PC-9 (cell line): ENCODE results near the gene MADD. TPM values are rescaled to one million over a fixed set of nuclear protein-coding genes. Genes with fewer than 3 reads are reported as not detected.
A peak's percentile ranks its signal among the peaks of the same experiment; 100 is the strongest.

Experiments
- BruUV-seq: library from RNA; stranded (reverse); fragments of 400-500 nt; replicated peaks from 2 replicates; lab custom pipeline; 2021; lab: Mats Ljungman, UMichigan
- CTCF ChIA-PET: fragments of 300-600 bp; sonication (Branson Sonifier 250); formaldehyde crosslinking; loops from one replicate; lab custom pipeline; 2022; ENCODE audit warnings: antibody characterized with exemption; lab: Charles Lee
- POLR2A ChIA-PET: fragments of 300-600 bp; sonication (Branson Sonifier 250); formaldehyde crosslinking; loops from one replicate; lab custom pipeline; 2022; ENCODE audit warnings: antibody characterized with exemption; ENCODE audit not compliant: unreplicated experiment; lab: Charles Lee
- DNase-seq, 2 experiments: peaks; one replicate each; pipeline versions ENCODE4 v3.0.0 to v3.0.0-alpha.2; 2015 to 2022; ENCODE audit warnings: mixed read lengths in 1 of 2
- H2AFZ ChIP-seq: fragments of 200-600 bp; sonication (generic); 2 replicates; pipeline ENCODE4 v1.8.1; 2017; ENCODE audit warnings: antibody characterized with exemption
- H3F3A ChIP-seq: fragments of 200-600 bp; sonication (generic); 2 replicates; pipeline ENCODE4 v1.8.1; 2017; ENCODE audit warnings: antibody characterized with exemption, mild to moderate bottlenecking, low read depth; ENCODE audit not compliant: insufficient read depth
- H3K27ac ChIP-seq: fragments of 200-600 bp; sonication (generic); 2 replicates; pipeline ENCODE4 v1.6.1; 2016; ENCODE audit warnings: mixed run types
- H3K27me3 ChIP-seq: fragments of 200-600 bp; sonication (generic); 2 replicates; pipeline ENCODE4 v1.6.1; 2016; ENCODE audit warnings: low read depth, mixed run types; ENCODE audit not compliant: insufficient read depth
- H3K36me3 ChIP-seq: fragments of 200-600 bp; sonication (generic); 2 replicates; pipeline ENCODE4 v1.6.1; 2016; ENCODE audit warnings: low read depth, mixed run types
- H3K4me1 ChIP-seq: fragments of 200-600 bp; sonication (generic); replicated peaks from 2 replicates; pipeline ENCODE4 v1.6.1; 2016; ENCODE audit warnings: mixed run types; ENCODE audit not compliant: insufficient read depth
- H3K4me2 ChIP-seq: fragments of 200-600 bp; sonication (generic); 2 replicates; pipeline ENCODE4 v1.6.1; 2017; ENCODE audit warnings: mixed run types
- H3K4me3 ChIP-seq: fragments of 200-600 bp; sonication (generic); 2 replicates; pipeline ENCODE4 v1.6.1; 2016; ENCODE audit warnings: mixed run types
- H3K79me2 ChIP-seq: fragments of 200-600 bp; sonication (generic); 2 replicates; pipeline ENCODE4 v1.6.1; 2017; ENCODE audit warnings: low read depth, mixed run types
- H3K9me2 ChIP-seq: fragments of 200-600 bp; sonication (generic); 2 replicates; pipeline ENCODE4 v1.8.1; 2017; ENCODE audit warnings: mild to moderate bottlenecking; ENCODE audit not compliant: insufficient read depth
- H3K9me3 ChIP-seq: fragments of 200-600 bp; sonication (generic); 2 replicates; pipeline ENCODE4 v1.8.1; 2016; ENCODE audit warnings: low read depth; ENCODE audit not compliant: insufficient read depth
- H4K20me1 ChIP-seq: fragments of 200-600 bp; sonication (generic); 2 replicates; pipeline ENCODE4 v1.8.1; 2017; ENCODE audit not compliant: insufficient read depth
- EZH2 ChIP-seq: fragments of 200-600 bp; sonication (generic); IDR thresholded peaks from 2 replicates; pipeline ENCODE4 v1.8.0; 2017; ENCODE audit warnings: antibody characterized with exemption, low read depth
- intact Hi-C: fragments of 100-400 bp; cut with micrococcal nuclease; formaldehyde crosslinking; loops from one replicate; pipeline ENCODE4 v1.10.0; 2022; ENCODE audit not compliant: unreplicated experiment
- total RNA-seq: library from RNA; stranded (reverse); gene quantifications from 2 replicates; pipeline ENCODE4 v1.2.3, GENCODE V29; 2021
- TF ChIP-seq, protein P1 (sequence below): fragments of 200-600 bp; sonication (generic); conservative IDR thresholded peaks from 2 replicates; pipeline ENCODE4 v1.6.1; 2017; ENCODE audit warnings: mixed run types, antibody characterized with exemption, mild to moderate bottlenecking, moderate library complexity

Gene MADD
- total RNA-seq, 1 experiment from 2014 or later: 65.9 TPM

- ChIA-PET POLR2A (interaction anchor here (0.5 to 1.3 kb wide), 2 partner anchors 8 to 296 kb away, joined by 14 to 15 read pairs; partner anchors contain the start of gene ACP2), CTCF (interaction anchor here (0.6 to 3.2 kb wide), 5 partner anchors 9 to 42 kb away, joined by 3 to 24 read pairs (median 3); partner anchors contain the start of genes ACP2 and DDB2)
- no TSS peak for BruUV-seq
- Histone ChIP-seq H3K27me3 (no peaks in the 10 kb centered on the region), H3K4me2 (peak overlapping the region; percentile 88), H4K20me1 (no peaks in the 10 kb centered on the region), H3K4me3 (peak overlapping the region; percentile 57), H2AFZ (peak overlapping the region; percentile 72), H3K79me2 (peaks cover 24% of the 10 kb centered on the region; the same call in 1 of the 2 replicates), H3K36me3 (no peaks in the 10 kb centered on the region; the same call in 1 of the 2 replicates), H3F3A (peaks cover 36% of the 10 kb centered on the region), H3K4me1 (peaks cover 61% of the 10 kb centered on the region), H3K27ac (peak overlapping the region; percentile 61), H3K9me2 (no peaks in the 10 kb centered on the region), H3K9me3 (no peaks in the 10 kb centered on the region)
- intact Hi-C loops: loop anchor here (1.0 to 5.0 kb wide), 2 partner anchors 72 to 150 kb away; partner anchors contain the start of gene SLC39A13
- no peak for DNase-seq
- TF ChIP-seq EZH2: no peak
Measured at GRCh38 chr11:47257177-47257516, 12.8 kb upstream of the MADD start.

DNA sequence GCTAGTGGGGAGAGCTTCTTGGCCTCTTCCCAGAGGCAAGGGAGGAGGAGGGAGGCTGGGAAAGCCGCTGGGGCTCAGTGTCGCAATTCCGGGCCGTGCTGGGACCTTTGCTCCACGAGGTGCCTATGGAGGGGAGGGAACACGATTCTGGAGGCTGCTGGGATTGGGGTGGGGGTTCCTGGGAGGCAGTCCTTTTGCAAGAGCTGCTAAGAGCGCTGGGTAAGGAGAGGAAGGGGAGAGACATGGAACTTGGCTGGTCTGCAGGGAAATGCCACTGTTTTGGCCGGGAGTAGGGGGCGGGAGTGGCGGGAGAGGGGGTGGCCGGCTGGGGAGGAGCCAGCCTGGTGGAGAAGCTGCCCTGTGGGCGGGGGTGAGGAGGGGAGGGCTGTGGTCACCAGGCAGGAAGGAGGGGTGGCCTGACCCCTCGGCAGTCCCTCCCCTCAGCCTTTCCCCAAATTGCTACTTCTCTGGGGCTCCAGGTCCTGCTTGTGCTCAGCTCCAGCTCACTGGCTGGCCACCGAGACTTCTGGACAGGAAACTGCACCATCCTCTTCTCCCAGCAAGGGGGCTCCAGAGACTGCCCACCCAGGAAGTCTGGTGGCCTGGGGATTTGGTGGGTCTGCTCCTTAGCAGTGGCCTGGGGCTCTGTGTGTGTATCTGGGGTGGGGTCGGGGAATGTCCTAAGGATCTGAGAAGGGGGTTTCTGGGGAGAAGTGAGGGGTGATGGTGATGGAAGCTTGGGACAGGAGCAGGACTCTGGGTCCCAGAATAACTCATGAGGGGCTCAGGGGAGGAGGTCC lies 12.2 kb upstream of the MADD start, which contains the start of gene NR1H3:
TSS of gene NR1H3 (plus strand) at position 480 of the 800 bp plus-strand sequence. CDS start 1,221 bp downstream, outside the sequence.
- no peaks in the 10 kb centered on the region for H3K27me3 ChIP-seq
- no TSS peak for BruUV-seq
- ChIA-PET CTCF (interaction anchor here (0.5 to 3.2 kb wide), 11 partner anchors 10 to 186 kb away, joined by 3 to 24 read pairs (median 3); partner anchors contain the start of genes ACP2 and DDB2), POLR2A (interaction anchor here (0.5 to 1.3 kb wide), 5 partner anchors 9 to 296 kb away, joined by 3 to 17 read pairs (median 14); partner anchors contain the start of gene ACP2)
- H2AFZ ChIP-seq: peak within 1 kb of the TSS; percentile 72
- peak within 1 kb of the TSS; percentile 61 for H3K27ac ChIP-seq
- H3K9me2 ChIP-seq: no peaks in the 10 kb centered on the region
- peak within 1 kb of the TSS; percentile 57 for H3K4me3 ChIP-seq
- no peaks in the 10 kb centered on the region for H4K20me1 ChIP-seq
- DNase-seq: peak; percentile 78 to 88
- H3K36me3 ChIP-seq: no peaks in the 10 kb centered on the region; the same call in 1 of the 2 replicates
- peak within 1 kb of the TSS; percentile 88 for H3K4me2 ChIP-seq
- H3K9me3 ChIP-seq: no peaks in the 10 kb centered on the region
- TF ChIP-seq EZH2: no peak
- TF ChIP-seq, protein P1, sequence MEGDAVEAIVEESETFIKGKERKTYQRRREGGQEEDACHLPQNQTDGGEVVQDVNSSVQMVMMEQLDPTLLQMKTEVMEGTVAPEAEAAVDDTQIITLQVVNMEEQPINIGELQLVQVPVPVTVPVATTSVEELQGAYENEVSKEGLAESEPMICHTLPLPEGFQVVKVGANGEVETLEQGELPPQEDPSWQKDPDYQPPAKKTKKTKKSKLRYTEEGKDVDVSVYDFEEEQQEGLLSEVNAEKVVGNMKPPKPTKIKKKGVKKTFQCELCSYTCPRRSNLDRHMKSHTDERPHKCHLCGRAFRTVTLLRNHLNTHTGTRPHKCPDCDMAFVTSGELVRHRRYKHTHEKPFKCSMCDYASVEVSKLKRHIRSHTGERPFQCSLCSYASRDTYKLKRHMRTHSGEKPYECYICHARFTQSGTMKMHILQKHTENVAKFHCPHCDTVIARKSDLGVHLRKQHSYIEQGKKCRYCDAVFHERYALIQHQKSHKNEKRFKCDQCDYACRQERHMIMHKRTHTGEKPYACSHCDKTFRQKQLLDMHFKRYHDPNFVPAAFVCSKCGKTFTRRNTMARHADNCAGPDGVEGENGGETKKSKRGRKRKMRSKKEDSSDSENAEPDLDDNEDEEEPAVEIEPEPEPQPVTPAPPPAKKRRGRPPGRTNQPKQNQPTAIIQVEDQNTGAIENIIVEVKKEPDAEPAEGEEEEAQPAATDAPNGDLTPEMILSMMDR: peak; percentile 70
- H3K79me2 ChIP-seq: peaks cover 24% of the 10 kb centered on the region; the same call in 1 of the 2 replicates
- peaks cover 36% of the 10 kb centered on the region for H3F3A ChIP-seq
- intact Hi-C loops: loop anchor here (1.0 to 5.0 kb wide), 2 partner anchors 72 to 150 kb away; partner anchors contain the start of gene SLC39A13
- peaks cover 61% of the 10 kb centered on the region for H3K4me1 ChIP-seq

GRCh38 chr11:47258317-47258902 lies 11.5 kb upstream of the MADD start:
- TSS peak; percentile 69 for BruUV-seq
- Histone ChIP-seq H3K27ac (peak overlapping the region; percentile 61), H3K79me2 (peaks cover 22% of the 10 kb centered on the region; the same call in 1 of the 2 replicates), H3K9me3 (no peaks in the 10 kb centered on the region), H3K36me3 (no peaks in the 10 kb centered on the region; the same call in 1 of the 2 replicates), H4K20me1 (no peaks in the 10 kb centered on the region), H3K4me2 (peak overlapping the region; percentile 88), H3K27me3 (no peaks in the 10 kb centered on the region), H2AFZ (no peak overlapping the region), H3K4me1 (peaks cover 59% of the 10 kb centered on the region), H3K9me2 (no peaks in the 10 kb centered on the region), H3F3A (peaks cover 36% of the 10 kb centered on the region), H3K4me3 (peak overlapping the region; percentile 57)
- intact Hi-C loops: loop anchor here (5.0 kb wide), 1 partner anchor 149 kb away; the partner anchor contains the start of gene SLC39A13
- POLR2A ChIA-PET: interaction anchor here (0.6 to 1.3 kb wide), 9 partner anchors 10 to 255 kb away, joined by 3 to 17 read pairs (median 6); partner anchors contain the start of genes ACP2, DDB2 and MADD
- peak in 1 of 2 experiments; percentile 32 for DNase-seq
- TF ChIP-seq EZH2: no peak
- TF ChIP-seq, protein P1: no peak; the same call in 1 of the 2 replicates
- CTCF ChIA-PET: interaction anchor here (0.5 to 3.2 kb wide), 15 partner anchors 10 to 360 kb away, joined by 3 to 24 read pairs (median 7); partner anchors contain the start of genes ACP2, DDB2 and MADD
